IMR-90 (cell line): ENCODE measurements around the gene SRPK3. TPM values are rescaled to one million over a fixed set of nuclear protein-coding genes. Genes with fewer than 3 reads are reported as not detected.

Experiments used
- BHLHE40 ChIP-seq: fragments of 150-350 bp; IDR thresholded peaks from 2 replicates; pipeline ENCODE4 v1.6.1; 2016; ENCODE audit warnings: mild to moderate bottlenecking, low read depth, low read length
- ELK1 ChIP-seq: fragments of 150-350 bp; IDR thresholded peaks from 2 replicates; pipeline ENCODE4 v1.6.1; 2016; ENCODE audit warnings: low read depth, mild to moderate bottlenecking, low read length, moderate library complexity, borderline replicate concordance
- MAZ ChIP-seq: IDR thresholded peaks from 2 replicates; pipeline ENCODE4 v1.6.1; 2012; ENCODE audit warnings: low read depth, mild to moderate bottlenecking, low read length, improper control_type of control experiment, moderate library complexity, borderline replicate concordance
- MXI1 ChIP-seq: IDR thresholded peaks from 2 replicates; pipeline ENCODE4 v1.6.1; 2012; ENCODE audit warnings: low read depth, mild to moderate bottlenecking, low read length, moderate library complexity, borderline replicate concordance
- NFE2L2 ChIP-seq: fragments of 150-350 bp; IDR thresholded peaks from 2 replicates; pipeline ENCODE4 v1.6.1; 2016; ENCODE audit warnings: low read depth, mild to moderate bottlenecking, low read length
- RFX5 ChIP-seq: IDR thresholded peaks from 2 replicates; pipeline ENCODE4 v1.8.0; 2012; ENCODE audit warnings: low read depth, mild to moderate bottlenecking, low read length, moderate library complexity
- polyA plus RNA-seq, 3 experiments: library from polyadenylated mRNA; depleted of rRNA; stranded (reverse); fragments of >200 nt; gene quantifications; 2 replicates each; pipeline ENCODE4 v1.2.3, GENCODE V29; 2012; ENCODE audit warnings: low replicate concordance in 1 of 3
- total RNA-seq: library from RNA; depleted of rRNA; stranded (reverse); fragments of >200 nt; gene quantifications from 2 replicates; pipeline ENCODE4 v1.2.3, GENCODE V29; 2012

The SRPK3 gene
- total and polyA plus RNA-seq, 2 of the 4 experiments (the other 2 are of a cell fraction), result 0.36 to 0.70 TPM

GRCh38 chrX:153780678-153781427 lies at the start of gene SRPK3 (continued):
- TF ChIP-seq ELK1 (no peak), MAZ (no peak), BHLHE40 (no peak), MXI1 (no peak), RFX5 (no peak), NFE2L2 (no peak)
